Right lobe of liver (tissue), 6 donors: ENCODE measurements around the gene PHF1. TPM values are rescaled to one million over a fixed set of nuclear protein-coding genes. Genes with fewer than 3 reads are reported as not detected.
A peak's percentile ranks its signal among the peaks of the same experiment; 100 is the strongest.

Experiments used
- ATAC-seq, 4 donors: fragments of 200-7000 bp; cut with Tn5 transposase; one replicate each; pipeline ENCODE4 v1.9.1; 2020; ENCODE audit warnings: mild to moderate bottlenecking in 4 of 4, moderate library complexity in 4 of 4
- DNase-seq, 3 donors: peaks; one replicate each; pipeline ENCODE4 v3.0.0-alpha.2; 2020
- H3K27ac ChIP-seq, 3 donors: fragments of 200-600 bp; one replicate each; pipeline ENCODE4 v1.8.0; 2022
- H3K27me3 ChIP-seq, 2 donors: fragments of 200-600 bp; one replicate each; pipeline ENCODE4 v1.8.0; 2022
- H3K36me3 ChIP-seq, 4 donors: fragments of 200-600 bp; sonication (generic) in 1 of 4; one replicate each; pipeline versions ENCODE4 v1.5.1 to v1.8.0; 2017 to 2022; ENCODE audit warnings: control low read depth in 1 of 4
- H3K4me1 ChIP-seq, 4 donors: fragments of 200-600 bp; sonication (generic) in 1 of 4; one replicate each; pipeline versions ENCODE4 v1.5.1 to v1.8.0; 2017 to 2022; ENCODE audit warnings: control low read depth in 1 of 4
- H3K4me3 ChIP-seq, 3 donors: fragments of 200-600 bp; one replicate each; pipeline ENCODE4 v1.8.0; 2022
- H3K9me3 ChIP-seq, 4 donors: fragments of 200-600 bp; sonication (generic) in 1 of 4; one replicate each; pipeline versions ENCODE4 v1.5.1 to v1.8.0; 2017 to 2022; ENCODE audit warnings: control low read depth in 1 of 4
- POLR2A ChIP-seq: fragments of 450-650 bp; IDR thresholded peaks from one replicate; pipeline ENCODE4 v1.6.1; 2017; ENCODE audit warnings: antibody characterized with exemption, mild to moderate bottlenecking
- WGBS: methylation state at CpG from one replicate; pipeline ENCODE4 v1.1.6; 2018; ENCODE audit warnings: low coverage, low lambda C conversion rate; ENCODE audit not compliant: insufficient coverage; ENCODE audit errors: missing lambda C conversion rate; 5-methylcytosine and 5-hydroxymethylcytosine counted together
- intact Hi-C, 2 donors: fragments of 100-400 bp; cut with DNase I; formaldehyde crosslinking; loops; one replicate each; pipeline versions ENCODE4 v1.11.2 to v1.14.1; 2022
- total RNA-seq, 6 experiments: library from RNA; depleted of rRNA in 2 of 6; stranded (reverse); fragments of >200 nt in 2 of 6; fragmentation: NEBNext Ultra II Directional in 3 of 6; extraction: Animal tissue kit (Norgen Biotek cat#: 25700) in 3 of 6; gene quantifications; one replicate each; pipeline versions ENCODE4 v1.1.0 to v1.2.4, GENCODE V29; 2016 to 2023
- TF ChIP-seq, protein P1 (sequence below), 4 donors: fragments of 200-600 bp in 3 of 4; fragments of 450-650 bp in 1 of 4; IDR thresholded peaks; one replicate each; pipeline versions ENCODE4 v1.5.1 to v1.8.0; 2016 to 2022; ENCODE audit warnings: antibody characterized with exemption in 4 of 4, mild to moderate bottlenecking in 2 of 4
- donor health status: DM: no; HTN: yes; CAD: no.
- donor health status: DM: no; HTN: no; CAD: no.
- donor health status: DM: no; HTN: no; CAD: no.
- donor health status: DM: no; HTN: yes; CAD: no.
- donor health status: DM: no; HTN: yes; CAD: no.

Gene PHF1
- total RNA-seq, 6 experiments from 2014 or later: 14.7 to 21.3 (median 18.3) TPM

- intact Hi-C loops: no loop called here
- ATAC-seq (no peak), DNase-seq (no peak)
- WGBS: 81% methylated on average over 9 of the region's 9 CpGs
- Histone ChIP-seq H3K27me3 (no peaks in the 10 kb centered on the region), H3K36me3 (no peaks in the 10 kb centered on the region), H3K9me3 (no peaks in the 10 kb centered on the region), H3K4me3 (peak overlapping the region in 1 of 3 donors; percentile 56), H3K27ac (peak overlapping the region; percentile 70 to 84 (median 84)), H3K4me1 (peaks cover 0 to 9% (median 3%) of the 10 kb centered on the region in 4 donors)
- TF ChIP-seq, protein P1, sequence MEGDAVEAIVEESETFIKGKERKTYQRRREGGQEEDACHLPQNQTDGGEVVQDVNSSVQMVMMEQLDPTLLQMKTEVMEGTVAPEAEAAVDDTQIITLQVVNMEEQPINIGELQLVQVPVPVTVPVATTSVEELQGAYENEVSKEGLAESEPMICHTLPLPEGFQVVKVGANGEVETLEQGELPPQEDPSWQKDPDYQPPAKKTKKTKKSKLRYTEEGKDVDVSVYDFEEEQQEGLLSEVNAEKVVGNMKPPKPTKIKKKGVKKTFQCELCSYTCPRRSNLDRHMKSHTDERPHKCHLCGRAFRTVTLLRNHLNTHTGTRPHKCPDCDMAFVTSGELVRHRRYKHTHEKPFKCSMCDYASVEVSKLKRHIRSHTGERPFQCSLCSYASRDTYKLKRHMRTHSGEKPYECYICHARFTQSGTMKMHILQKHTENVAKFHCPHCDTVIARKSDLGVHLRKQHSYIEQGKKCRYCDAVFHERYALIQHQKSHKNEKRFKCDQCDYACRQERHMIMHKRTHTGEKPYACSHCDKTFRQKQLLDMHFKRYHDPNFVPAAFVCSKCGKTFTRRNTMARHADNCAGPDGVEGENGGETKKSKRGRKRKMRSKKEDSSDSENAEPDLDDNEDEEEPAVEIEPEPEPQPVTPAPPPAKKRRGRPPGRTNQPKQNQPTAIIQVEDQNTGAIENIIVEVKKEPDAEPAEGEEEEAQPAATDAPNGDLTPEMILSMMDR (IDR thresholded peaks at IDR 0.05): no peak
- no peak for TF ChIP-seq POLR2A
Observed at GRCh38 chr6:33390767-33391277, 20.0 kb upstream of the PHF1 start.

DNA sequence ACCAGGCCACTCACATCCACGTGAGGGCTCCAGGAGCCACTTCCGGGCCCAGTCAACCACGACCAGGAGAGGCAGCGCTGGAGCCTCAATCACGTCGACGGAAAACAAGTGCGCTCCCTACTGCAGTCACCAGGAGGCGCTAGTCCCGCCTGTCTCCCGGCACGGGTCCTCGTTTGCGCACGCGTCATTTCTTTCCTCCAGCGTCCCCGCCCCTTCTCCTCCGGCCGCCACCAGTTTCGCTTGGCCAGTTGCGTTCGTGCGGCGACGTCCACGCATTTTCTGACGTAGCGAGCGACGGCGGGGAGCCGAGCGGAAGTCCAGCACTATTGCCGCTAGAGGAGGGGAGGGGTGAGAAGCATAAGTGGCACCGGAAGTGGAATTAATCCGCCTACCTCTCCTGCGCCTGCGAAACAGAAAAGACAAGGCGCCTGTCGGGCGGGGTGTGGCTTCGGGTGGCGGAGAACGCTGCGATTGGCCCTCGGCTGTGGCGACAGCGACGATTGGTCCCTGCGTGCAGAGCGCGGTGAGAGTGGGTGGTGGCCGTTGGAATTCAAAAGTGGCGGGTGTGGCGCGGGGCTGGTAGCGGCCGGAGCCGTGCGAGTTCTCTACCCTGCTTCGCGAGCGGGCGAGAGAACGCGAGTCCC, 19.4 kb upstream of the PHF1 start, which contains the start of gene KIFC1:
KIFC1 (plus strand) TSS at position 546 of the 644 bp plus-strand sequence. CDS start 163 bp downstream, outside the sequence.
- intact Hi-C loops: no loop called here
- under 1% methylated on average over 24 of the region's 67 CpGs for WGBS

GRCh38 chr6:33391922-33392594, 18.8 kb upstream of the PHF1 start:
- TF ChIP-seq, protein P1 (IDR thresholded peaks at IDR 0.05): no peak
- TF ChIP-seq POLR2A: no peak
- peak overlapping the region in 2 of 3 donors; percentile 10 to 13 for H3K27ac ChIP-seq
- intact Hi-C loops: no loop called here
- ATAC-seq: no peak
- no peaks in the 10 kb centered on the region for H3K9me3 ChIP-seq
- peaks cover 0 to 9% (median 3%) of the 10 kb centered on the region in 4 donors for H3K4me1 ChIP-seq
- DNase-seq: no peak
- H3K27me3 ChIP-seq: no peaks in the 10 kb centered on the region
- H3K36me3 ChIP-seq: no peaks in the 10 kb centered on the region
- 4% methylated on average over 10 of the region's 31 CpGs for WGBS
- peak overlapping the region; percentile 40 to 56 (median 48) for H3K4me3 ChIP-seq

More for the DNA sequence above, 19.4 kb upstream of the PHF1 start, which contains the start of gene KIFC1:
- peak; percentile 99 for DNase-seq
- no peaks in the 10 kb centered on the region for H3K27me3 ChIP-seq
- ATAC-seq: peak; percentile 94 to 97 (median 96)
- no peaks in the 10 kb centered on the region for H3K9me3 ChIP-seq
- no peaks in the 10 kb centered on the region for H3K36me3 ChIP-seq
- peaks cover 0 to 9% (median 3%) of the 10 kb centered on the region in 4 donors for H3K4me1 ChIP-seq
- H3K4me3 ChIP-seq: peak within 1 kb of the TSS; percentile 40 to 56 (median 48)
- no peak for TF ChIP-seq POLR2A
- TF ChIP-seq, protein P1 (IDR thresholded peaks at IDR 0.05): peak; percentile 98 to 99 (median 99)
- H3K27ac ChIP-seq: peak within 1 kb of the TSS; percentile 70 to 84 (median 84)

- Histone ChIP-seq H3K9me3 (no peaks in the 10 kb centered on the region), H3K4me1 (peaks cover 0 to 9% (median 3%) of the 10 kb centered on the region in 4 donors), H3K36me3 (no peaks in the 10 kb centered on the region), H3K27ac (no peak overlapping the region), H3K4me3 (peak overlapping the region in 1 of 3 donors; percentile 40), H3K27me3 (no peaks in the 10 kb centered on the region)
- ATAC-seq (no peak), DNase-seq (no peak)
- intact Hi-C loops: no loop called here
- TF ChIP-seq, protein P1 (IDR thresholded peaks at IDR 0.05): no peak
- no peak for TF ChIP-seq POLR2A
- 36% methylated on average over 5 of the region's 5 CpGs for WGBS
Observed at GRCh38 chr6:33392595-33392948, 18.2 kb upstream of the PHF1 start.
